COLO829 (cell line): Measurements from ENCODE around the gene ATP2A3.

Experiments
- DNase-seq: peaks from one replicate; pipeline ENCODE4 v3.0.0; 2012; ENCODE audit warnings: low spot score

ATP2A3 gene

DNA sequence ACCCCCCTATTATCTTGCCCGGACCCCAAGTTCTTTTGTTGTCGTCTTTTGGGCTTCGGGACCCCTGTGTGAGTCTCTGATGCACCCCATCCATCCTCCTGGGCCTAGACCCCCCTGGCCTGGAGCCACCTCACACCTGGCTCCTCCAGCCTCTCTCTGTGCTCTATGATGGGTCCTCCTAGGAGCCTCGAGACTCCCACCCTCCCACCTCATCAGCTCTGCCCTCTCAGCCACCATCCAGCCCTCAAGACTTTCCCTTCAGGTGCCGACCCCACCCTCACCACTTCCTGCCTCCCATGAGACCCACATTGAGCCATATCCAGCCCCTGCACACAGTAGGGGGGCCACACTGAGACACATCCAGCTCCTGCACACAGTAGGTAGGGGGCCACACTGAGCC lies 8.7 kb upstream of the ATP2A3 start:
- DNase-seq: no peak

DNA sequence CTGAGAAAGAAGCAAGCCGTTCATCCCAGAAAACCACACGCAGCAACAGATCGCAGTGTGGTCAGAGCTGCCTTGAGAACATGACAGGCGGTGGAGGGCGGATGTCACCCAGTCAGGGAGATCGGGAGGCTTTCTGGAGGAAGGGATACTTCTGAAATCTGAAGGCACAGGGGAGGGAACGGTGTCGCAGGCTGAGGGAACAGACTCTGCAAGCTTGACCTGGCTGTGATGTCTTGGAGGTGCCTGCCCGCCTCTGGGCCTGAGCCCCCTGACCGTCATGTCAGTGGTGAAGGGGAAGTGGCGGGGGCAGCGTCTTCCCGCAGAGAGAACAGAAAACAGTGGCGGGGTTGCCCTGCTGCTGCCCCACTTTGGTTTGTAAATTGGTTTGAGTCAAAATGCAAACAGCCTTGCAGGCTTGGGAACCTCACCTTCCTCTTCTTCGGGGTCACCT lies 8.1 kb upstream of the ATP2A3 start:
- DNase-seq: no peak

DNA sequence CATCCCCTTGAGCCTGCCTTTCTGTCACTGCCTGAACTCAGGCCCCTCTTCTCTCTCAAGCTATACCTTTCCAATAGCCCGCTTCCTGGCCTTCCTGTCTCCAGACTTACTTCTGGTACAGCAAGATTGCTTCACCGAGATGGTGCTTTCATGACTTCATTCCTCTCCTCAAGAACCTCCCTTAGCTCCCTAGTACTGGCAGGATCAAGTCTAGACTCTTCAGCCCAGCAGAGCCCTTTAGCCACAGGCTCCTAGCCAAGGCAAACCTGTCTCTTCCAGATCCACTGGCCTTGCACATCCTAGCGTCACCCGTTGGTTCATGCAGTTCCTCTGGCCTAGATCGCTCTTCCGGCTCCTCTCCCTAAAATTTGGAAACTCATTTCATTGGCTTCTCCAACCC lies 6.4 kb upstream of the ATP2A3 start:
- DNase-seq: no peak

DNA sequence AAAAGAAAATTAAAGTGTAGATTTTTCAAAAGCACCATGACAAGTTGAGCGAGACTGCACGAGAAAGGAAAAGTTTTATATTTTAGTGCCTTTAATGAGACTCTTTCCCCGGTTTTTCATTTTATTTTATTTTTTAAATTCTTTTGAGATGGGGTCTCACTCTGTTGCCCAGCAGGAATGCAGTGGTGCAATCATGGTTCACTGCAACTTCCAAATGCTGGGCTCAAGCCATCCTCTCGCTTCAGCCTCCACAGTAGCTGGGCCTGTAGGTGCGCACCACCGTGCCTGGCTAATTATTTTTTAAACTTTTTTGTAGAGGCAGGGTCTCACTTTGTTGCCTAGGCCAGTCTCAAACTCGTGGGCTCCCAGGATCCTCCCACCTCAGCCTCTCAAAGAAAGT lies 5.7 kb upstream of the ATP2A3 start:
- DNase-seq: no peak

DNA sequence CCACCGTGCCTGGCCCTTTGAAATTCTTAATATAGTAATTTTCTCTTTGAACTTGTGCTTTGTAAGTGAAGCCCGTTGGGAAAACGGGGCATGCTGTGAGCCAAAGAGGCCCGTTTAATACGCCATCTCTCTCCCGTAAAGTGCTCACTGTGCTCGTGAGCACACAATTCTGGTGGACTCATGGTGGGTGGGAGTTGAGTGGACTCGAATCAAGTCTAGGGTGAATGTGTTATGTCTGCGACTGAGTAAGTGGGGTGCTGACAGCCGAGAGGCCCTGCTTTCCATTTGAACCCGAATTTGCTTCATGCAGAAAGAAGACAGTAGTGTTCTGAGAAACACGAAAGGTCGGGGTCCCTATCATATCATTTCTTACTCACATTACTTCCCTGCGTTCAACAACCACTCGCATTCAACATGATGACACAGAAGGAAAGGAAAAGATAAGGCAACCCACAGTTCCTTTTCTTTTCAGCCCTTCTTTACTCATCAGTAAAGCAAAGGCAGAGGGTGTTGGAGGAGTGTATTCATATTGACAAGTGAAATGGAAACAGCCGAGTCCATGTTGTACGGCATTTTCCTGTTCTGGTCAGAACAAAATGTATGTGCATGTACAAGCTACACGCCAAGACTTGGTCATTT lies 4.8 kb upstream of the ATP2A3 start:
- DNase-seq: no peak

DNA sequence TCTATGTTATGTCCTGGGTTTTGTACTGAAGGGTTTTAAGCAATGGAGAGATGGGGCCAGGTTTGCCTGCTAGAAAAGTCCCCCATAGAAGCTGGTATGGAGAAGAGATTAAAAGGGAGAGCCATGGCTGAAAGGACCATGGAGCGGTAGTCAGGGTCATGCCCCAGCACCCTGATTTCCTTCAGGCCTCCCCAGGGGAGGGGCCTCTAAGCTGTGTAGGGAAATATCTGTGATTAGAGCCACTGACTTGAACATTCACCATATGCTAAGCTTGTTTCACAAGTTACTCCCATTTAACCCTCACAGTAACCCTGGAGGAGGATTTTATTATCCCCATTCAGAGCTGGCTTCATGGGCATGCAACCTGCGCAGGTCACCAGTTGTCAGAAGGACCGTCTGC lies 3.8 kb upstream of the ATP2A3 start:
- no peak for DNase-seq

DNA sequence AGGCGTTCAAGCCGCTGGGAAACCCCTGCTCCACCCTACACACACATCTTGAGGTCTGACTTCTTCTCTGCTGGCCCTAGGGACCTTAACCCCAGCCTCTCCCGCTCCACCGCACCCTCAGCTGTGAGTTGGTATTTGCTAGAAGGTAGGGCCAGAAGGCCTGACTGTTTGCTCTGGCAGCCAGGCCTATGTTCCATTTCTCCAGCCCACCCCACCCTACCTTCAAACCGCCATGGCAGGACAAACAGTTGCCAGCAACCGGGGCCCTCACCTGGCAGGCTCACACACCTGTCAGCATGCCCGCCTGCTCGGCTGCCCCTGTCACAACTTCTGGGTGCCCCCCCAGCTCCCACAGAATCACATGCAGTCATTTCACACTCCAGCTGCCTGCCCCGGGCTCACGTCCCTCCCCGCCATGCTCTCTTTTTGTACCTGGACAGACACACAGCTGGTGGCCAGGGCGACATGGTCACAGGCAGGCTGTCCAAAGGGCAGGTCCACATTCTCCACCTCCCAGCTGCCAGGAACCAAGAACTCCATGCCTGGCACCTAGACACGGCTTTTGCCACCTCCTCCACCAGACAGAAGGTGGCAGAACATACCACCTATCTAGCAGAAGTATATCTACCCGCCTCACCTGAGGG lies 2.6 kb upstream of the ATP2A3 start:
- DNase-seq: no peak

DNA sequence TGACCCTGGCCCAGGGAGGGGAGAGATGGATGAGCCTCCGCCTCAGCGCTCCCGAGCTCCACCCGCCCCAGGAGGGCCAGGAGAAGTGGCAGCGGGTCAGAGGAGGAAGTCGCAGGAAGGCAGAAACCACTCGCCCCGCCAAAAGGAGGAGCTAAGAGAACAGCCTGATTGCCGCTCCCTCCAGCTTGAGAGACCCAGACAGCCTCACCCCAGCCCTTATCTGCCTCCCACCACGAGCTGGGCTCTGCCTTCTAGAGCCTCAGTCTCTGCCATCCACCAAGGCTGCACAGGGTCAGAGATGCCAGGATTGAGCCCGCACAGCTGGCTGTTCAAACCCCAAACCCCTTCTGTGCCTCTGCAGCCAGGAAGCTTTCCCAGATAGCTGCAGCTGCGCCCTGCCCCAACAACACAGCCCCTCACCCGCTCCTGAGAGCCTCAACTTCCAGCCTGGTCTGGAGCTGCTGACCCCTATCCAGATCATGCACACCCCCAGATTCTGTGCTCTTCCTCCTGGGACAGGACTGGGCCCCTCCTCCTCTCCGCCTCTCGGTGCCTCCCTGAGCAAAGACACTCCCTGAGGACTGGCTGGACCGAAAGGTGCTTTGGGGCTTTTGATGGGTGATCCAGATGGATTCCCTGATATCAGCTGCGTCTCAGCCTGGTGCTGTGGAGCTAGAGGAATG lies 1.0 kb upstream of the ATP2A3 start:
- DNase-seq: peak; percentile 14

DNA sequence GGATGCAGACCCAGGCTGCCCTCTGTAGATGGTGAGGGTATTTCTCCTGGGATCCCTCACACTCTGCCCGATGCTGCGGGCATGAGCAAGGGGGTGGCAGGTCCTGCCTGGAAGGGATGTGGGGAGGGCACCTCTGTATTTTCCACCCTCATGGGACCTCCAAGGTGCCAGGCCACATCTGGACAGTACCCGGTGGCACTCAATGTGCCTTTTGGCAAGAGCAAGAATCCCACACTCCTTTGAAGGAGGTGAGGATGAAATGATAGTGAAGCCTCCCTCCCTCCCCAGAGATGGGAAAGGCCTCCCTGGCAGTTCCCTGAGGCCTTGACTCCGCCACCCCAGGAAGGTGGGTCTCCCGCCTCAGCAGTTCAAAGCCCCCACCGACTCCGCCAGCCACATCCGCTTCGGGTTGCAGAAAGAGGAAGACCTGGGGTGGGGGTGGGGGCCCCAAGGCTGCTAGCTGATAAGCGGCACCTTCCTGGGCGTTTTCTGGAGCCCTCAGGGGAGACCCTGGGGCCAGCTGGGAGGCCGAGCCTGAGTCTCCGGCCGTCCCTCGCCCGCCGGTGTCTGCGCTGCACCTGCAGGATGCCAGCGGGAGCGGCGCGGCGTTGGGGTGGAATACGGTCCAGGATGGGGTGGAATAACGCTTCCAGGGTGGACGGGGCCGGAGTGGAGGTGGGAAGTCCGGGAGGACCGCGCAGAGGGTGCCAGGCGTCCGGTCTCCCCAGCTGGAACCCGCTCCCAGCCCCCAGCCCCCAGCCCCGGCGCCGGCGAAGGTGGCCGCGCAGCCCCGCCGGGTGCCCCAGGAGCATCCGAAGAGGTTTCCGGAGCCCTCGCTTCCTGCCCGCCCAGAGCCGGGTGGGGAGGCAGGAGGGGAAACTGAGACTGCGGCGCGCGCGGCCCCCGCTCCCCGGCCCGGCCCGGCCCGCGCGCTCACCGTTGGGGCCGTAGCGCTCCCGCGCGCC lies 718 bp downstream of the ATP2A3 start:
- no peak for DNase-seq

DNA sequence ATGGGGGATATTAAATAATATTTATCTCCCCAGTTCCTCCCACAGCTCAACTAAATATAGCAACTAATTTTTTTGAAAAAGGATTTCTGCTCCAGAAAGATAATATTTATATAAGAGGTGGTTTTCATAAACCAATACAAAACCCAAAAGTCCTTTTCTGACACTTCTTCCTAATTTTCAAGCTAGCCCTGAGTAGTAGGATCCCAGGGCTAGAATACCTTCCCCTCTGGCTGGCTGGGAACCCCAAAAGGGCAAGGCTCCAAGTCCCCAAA lies 1.3 kb downstream of the ATP2A3 start:
- no peak for DNase-seq

DNA sequence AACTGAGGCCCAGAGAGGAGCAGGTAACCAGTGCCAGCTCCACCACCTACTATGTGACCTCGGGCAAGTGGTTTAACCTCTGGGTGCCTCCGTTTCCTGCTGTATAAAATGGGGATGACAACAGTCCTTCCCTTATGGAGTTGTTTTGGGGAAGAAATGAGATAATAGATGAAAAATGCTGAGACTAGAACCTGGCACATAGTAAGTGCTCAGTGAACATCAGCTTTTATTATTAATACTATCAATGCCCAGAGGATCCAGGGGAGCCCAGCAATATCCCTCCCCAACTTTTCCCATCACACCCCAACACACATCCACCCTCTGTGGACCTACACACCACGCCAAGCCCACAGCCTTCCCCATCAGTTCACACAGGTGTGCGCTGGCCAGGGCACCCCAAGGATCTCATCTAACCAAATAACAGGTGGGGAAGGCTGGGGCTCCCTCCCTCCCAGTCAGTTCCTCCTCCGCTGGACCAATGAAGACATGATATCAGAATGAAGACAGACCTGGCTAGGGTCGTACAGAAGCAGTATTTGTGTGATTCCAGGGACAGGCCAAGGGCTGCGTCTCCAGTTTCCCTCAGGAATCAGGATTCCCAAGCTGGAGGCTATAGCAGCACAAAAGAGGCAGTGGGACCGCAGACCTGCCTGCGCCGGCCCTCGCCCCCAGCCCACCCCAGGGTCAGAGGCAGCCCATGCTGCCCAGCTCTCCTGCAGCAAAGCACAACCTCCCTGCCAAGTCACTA lies 1.8 kb downstream of the ATP2A3 start:
- DNase-seq: no peak

DNA sequence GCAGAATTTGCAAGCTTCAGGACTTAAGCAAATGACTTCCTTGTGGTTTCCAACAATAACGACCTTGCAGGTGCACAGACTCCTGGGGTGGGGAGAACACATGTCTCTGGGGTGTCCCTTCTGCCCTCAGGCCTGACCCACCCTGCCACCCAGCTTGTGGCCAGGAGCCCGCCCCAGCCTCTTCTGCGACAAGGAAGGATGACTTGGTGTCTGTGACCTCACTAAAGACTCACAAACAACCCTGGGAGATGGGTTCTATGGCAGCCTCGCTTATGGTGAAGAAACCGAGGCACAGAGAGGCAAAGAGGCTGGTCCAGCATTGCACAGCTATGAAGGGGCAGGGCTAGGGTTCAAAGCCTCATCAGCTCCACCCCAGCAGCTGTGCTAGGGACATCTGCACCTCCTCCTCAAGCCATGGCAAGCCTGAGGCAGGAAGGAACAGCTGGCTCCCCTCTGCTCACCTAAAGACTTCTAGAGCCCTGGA lies 2.6 kb downstream of the ATP2A3 start:
- no peak for DNase-seq

DNA sequence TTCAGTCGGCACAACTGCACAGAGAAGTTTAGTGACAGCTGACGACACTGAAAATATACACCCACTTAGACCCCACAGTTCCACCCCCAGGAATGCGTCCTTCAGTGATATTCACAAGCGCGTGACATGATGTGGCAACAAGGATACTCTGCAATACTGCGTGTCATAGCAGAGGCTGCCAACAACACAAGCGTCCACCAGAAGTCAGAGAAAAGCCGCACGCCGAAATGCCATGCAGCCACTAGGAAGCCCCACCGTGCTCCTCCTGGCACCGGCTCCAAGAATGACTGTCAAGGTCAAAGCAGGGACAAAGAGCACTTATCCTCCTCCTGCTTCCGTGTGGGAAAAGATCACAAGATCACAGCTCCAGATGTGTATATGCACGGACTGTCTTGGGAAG lies 3.5 kb downstream of the ATP2A3 start:
- peak; percentile 13 for DNase-seq

DNA sequence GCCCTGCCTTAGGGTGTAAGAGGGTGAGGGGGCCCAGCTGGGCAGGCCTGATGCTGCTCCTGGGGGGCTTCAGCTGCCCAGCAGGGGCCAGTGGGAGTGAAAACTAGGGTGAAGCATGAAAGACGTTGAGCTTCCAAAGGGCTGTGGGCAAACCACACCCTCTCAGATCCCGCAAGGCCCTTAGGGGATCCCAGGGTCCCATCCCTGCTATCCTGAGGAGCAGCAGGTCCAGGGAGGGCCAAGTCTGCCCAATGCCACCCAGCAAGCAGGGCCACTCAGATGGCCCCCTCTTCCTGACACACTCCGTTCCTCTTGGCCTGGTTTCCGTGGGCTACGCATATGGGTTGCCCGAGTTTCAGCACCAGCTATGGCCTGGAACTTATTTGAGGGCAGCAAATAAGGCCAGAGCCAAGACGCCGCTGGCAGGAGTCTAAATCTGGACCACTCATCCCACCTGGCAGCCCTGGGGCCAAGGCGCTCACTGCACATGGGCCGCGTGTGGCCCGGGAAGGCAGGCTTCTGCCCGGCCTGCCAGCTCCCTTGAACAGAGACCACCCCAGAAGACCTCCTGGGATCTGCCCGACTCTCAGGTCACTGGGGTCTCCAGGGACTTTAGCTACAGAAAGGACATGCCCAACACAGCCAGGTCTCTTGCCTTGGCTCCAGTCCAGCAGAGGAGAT lies 4.2 kb downstream of the ATP2A3 start:
- DNase-seq: no peak

DNA sequence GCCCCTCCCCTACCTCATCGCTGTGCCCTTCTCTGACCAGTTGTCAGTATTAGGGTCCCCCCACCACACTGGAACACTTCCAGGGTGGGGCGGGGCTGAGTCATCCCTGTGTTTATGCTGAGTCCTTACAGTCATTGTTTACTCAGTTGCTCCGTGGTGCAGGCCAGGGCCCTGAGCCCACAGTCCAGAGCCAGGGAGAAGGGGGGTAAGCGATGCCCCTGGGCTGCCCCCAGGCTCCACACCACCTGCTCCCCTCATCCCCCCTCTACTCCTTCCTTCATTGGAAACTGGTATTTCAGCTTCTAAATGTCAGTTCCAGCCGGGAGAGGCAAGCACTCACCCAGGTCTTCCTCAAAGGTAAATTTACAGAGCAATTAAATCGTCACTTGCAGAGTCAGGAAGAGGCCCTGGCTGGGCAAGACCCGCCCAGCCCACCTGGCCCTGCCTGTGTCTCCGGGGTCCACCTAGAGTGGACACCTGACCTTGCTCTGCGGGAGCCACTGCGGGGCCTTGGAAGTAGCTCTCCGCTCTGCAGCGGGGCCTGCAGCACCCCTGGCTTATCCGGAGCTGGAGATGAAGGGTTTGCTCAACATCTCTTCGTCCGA lies 4.8 kb downstream of the ATP2A3 start:
- no peak for DNase-seq

DNA sequence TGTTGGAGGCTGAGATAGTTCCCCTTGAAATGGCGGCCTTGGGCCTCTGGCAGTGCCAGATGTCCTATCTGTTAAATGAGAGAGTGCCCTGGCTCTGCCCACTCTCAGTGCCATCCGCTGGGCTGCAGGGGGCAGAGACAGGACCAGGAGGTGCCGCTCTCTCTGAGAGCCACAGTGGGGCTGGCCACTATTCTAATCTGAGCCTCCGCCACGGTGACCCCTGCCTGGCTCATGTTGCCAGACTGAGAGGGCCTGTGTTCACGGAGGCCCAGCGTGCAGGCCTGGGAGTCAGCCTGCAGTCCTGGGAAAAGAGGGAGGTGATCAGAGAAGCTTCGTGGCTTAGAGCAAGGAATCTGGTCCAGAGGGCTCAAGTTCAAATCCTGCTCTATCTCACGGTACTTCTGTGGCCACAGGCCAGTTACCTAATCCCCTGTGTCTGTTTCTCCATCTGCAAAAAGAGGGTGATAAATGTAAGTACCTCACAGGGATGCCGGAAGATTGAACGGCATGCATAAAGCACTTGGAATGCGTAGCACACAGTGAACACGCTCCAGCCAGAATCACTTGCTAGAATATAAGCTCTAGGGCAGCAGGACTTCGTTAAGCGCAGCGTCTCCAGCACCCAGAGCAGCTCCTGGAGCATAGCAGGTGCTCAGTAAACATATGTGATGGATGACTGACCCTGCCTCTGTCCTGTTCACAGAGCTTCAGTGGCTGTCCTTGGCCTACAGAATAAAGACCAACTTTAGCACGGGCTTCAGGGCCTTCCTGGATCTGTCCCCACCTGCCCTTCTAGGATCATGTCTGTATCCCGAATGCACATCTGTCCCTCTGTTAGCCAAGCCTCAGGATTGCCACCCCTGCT lies 6.3 kb downstream of the ATP2A3 start:
- no peak for DNase-seq

DNA sequence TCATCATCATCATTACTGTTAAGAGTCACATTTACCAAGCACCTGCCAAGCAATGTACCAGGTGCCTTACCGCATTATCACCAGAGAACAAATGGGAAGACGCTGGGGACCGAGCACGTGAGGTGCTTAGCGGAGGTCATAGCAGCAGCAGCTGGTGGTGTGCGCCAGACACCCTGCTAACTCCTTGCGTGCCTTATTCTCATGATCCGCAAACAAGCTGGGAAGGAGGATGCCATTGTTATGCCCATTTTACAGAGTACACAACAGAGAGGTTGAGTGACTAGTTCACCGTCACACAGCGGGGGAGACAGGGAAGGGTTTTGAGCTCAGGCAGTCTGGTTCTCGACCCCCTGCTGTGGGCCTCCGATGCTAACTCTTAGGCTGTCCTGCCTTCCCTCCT lies 7.3 kb downstream of the ATP2A3 start:
- no peak for DNase-seq

DNA sequence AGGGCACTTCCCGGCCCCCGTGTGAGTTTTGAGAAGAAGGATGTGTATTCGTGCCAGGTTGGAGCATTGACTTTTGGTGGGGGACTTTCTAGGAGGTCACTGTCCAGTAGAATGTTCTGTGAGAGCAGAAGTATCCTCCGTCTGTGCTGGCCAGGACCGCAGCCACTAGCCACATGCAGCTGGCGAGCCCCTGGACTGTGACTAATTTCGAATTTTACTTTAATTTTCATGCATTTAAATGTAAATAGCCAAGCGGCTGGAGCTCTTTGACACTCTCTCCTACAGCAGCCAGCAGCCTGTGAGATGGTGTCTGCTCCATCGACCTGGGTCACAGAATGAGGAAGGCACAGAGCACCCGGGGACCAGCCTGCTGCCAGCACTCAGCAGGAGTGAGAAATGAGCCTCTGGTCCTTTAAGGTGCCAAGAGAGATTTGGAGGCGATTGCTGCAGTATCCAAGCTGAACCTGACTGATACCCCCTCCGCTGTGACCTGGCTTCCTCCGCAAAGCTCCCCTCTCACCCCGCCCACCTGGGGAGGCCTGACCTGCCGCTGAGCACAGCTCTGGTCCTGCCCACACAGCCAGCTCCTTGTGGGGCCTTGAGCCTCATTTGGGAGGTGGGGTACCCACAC lies 7.8 kb downstream of the ATP2A3 start:
- no peak for DNase-seq

DNA sequence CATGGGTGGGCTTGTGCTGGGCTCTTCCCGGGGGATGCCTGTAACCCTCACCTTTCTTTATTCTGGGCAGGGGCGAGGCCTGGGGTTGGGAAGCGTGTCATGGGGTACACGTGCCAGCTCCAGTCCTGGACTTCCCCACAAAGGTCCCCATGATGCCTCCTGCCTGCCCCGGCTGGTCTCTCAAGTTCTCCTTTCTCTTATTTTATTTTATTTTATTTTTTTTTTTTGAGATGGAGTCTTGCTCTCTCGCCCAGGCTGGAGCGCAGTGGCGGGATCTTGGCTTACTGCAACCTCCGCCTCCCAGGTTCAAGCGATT lies 8.6 kb downstream of the ATP2A3 start:
- no peak for DNase-seq
